IMR-90 (cell line): ENCODE data around the gene VCL. TPM values are rescaled to one million over a fixed set of nuclear protein-coding genes. Genes with fewer than 3 reads are reported as not detected.

Source experiments
- ATAC-seq: fragments of 200-7000 bp; cut with Tn5 transposase; 2 replicates; pipeline ENCODE4 v1.9.1; 2020; ENCODE audit warnings: low read depth, mild to moderate bottlenecking, moderate library complexity
- BruUV-seq: library from RNA; stranded (reverse); fragments of 400-500 nt; replicated peaks from 2 replicates; lab custom pipeline; 2021; lab: Mats Ljungman, UMichigan
- CTCF ChIA-PET: fragments of 300-600 bp; formaldehyde crosslinking; extraction: SDS; loops from one replicate; lab custom pipeline; 2021; ENCODE audit warnings: antibody characterized with exemption; lab: Yijun Ruan, JAX
- POLR2A ChIA-PET: fragments of 300-600 bp; sonication (Branson Sonifier 250); formaldehyde crosslinking; loops from one replicate; lab custom pipeline; 2022; ENCODE audit warnings: antibody characterized with exemption; ENCODE audit not compliant: unreplicated experiment; lab: Charles Lee
- DNase-seq: peaks from one replicate; pipeline ENCODE4 v3.0.0; 2013
- H2AFZ ChIP-seq: replicated peaks from 2 replicates; pipeline ENCODE3; 2013; ENCODE audit warnings: low read length, mild to moderate bottlenecking; ENCODE audit not compliant: poor library complexity
- H2AK5ac ChIP-seq: 2 replicates; pipeline ENCODE4 v1.6.1; 2013; ENCODE audit warnings: low read depth, low read length, inconsistent platforms
- H2AK9ac ChIP-seq: replicated peaks from 2 replicates; pipeline ENCODE3; 2013; ENCODE audit warnings: mild to moderate bottlenecking, low read depth, low read length, moderate library complexity; ENCODE audit not compliant: poor library complexity
- H2BK120ac ChIP-seq: 2 replicates; pipeline ENCODE4 v1.6.1; 2013; ENCODE audit warnings: low read depth, low read length, inconsistent platforms
- H2BK15ac ChIP-seq: 3 replicates; pipeline ENCODE4 v1.6.1; 2013; ENCODE audit warnings: low read depth, low read length, inconsistent platforms
- H2BK20ac ChIP-seq: 2 replicates; pipeline ENCODE4 v1.6.1; 2013; ENCODE audit warnings: low read depth, mild to moderate bottlenecking, inconsistent platforms, low read length, moderate library complexity
- H2BK5ac ChIP-seq: 2 replicates; pipeline ENCODE4 v1.6.1; 2013; ENCODE audit warnings: mild to moderate bottlenecking, low read depth, low read length, inconsistent platforms; ENCODE audit not compliant: poor library complexity, severe bottlenecking
- H3K14ac ChIP-seq: replicated peaks from 2 replicates; pipeline ENCODE4 v1.6.1; 2013; ENCODE audit warnings: low read depth, low read length, inconsistent platforms
- H3K18ac ChIP-seq: 2 replicates; pipeline ENCODE4 v1.6.1; 2013; ENCODE audit warnings: low read depth, low read length, control low read depth
- H3K23ac ChIP-seq: 2 replicates; pipeline ENCODE4 v1.6.1; 2013; ENCODE audit warnings: low read depth, low read length, inconsistent platforms
- H3K27ac ChIP-seq: 2 replicates; pipeline ENCODE4 v1.5.1; 2013; ENCODE audit warnings: mild to moderate bottlenecking, control low read depth, low read length; ENCODE audit not compliant: insufficient read depth
- H3K27me3 ChIP-seq: 2 replicates; pipeline ENCODE4 v1.6.1; 2013; ENCODE audit warnings: low read length; ENCODE audit not compliant: control insufficient read depth, insufficient read depth
- H3K36me3 ChIP-seq: 2 replicates; pipeline ENCODE4 v1.6.1; 2013; ENCODE audit warnings: low read length, mixed read lengths; ENCODE audit not compliant: control insufficient read depth, insufficient read depth
- H3K4ac ChIP-seq: 2 replicates; pipeline ENCODE4 v1.6.1; 2013; ENCODE audit warnings: low read depth, low read length, inconsistent platforms
- H3K4me1 ChIP-seq: 2 replicates; pipeline ENCODE4 v1.6.1; 2013; ENCODE audit warnings: low read length, mixed read lengths; ENCODE audit not compliant: control insufficient read depth, insufficient read depth
- H3K4me2 ChIP-seq: 2 replicates; pipeline ENCODE4 v1.6.1; 2013; ENCODE audit warnings: low read depth, mild to moderate bottlenecking, control low read depth, low read length, moderate library complexity
- H3K4me3 ChIP-seq: 2 replicates; pipeline ENCODE4 v1.5.1; 2013; ENCODE audit warnings: low read depth, mild to moderate bottlenecking, control low read depth, low read length, moderate library complexity; ENCODE audit not compliant: insufficient read depth
- H3K56ac ChIP-seq: 2 replicates; pipeline ENCODE4 v1.6.1; 2013; ENCODE audit warnings: low read length, inconsistent platforms; ENCODE audit not compliant: insufficient read depth; ENCODE audit errors: extremely low read depth
- H3K79me1 ChIP-seq, 2 experiments: 2 replicates each; pipeline ENCODE4 v1.6.1; 2013; ENCODE audit warnings: low read length in 2 of 2, inconsistent platforms in 1 of 2, low read depth in 1 of 2
- H3K9ac ChIP-seq: 2 replicates; pipeline ENCODE4 v1.6.1; 2013; ENCODE audit warnings: low read depth, low read length, control low read depth
- H3K9me1 ChIP-seq: 2 replicates; pipeline ENCODE4 v1.6.1; 2013; ENCODE audit warnings: low read length, inconsistent platforms; ENCODE audit not compliant: insufficient read depth
- H3K9me3 ChIP-seq: 2 replicates; pipeline ENCODE4 v1.6.1; 2013; ENCODE audit warnings: low read length; ENCODE audit not compliant: control insufficient read depth, insufficient read depth
- H4K20me1 ChIP-seq: 2 replicates; pipeline ENCODE4 v1.6.1; 2013; ENCODE audit warnings: low read length, inconsistent platforms; ENCODE audit not compliant: insufficient read depth
- H4K5ac ChIP-seq: 2 replicates; pipeline ENCODE4 v1.6.1; 2013; ENCODE audit warnings: mild to moderate bottlenecking, low read depth, low read length, control low read depth
- H4K8ac ChIP-seq, 2 experiments: 2 replicates each; pipeline ENCODE4 v1.6.1; 2013; ENCODE audit warnings: low read depth in 2 of 2, low read length in 2 of 2, control low read depth in 1 of 2, inconsistent platforms in 1 of 2
- H4K91ac ChIP-seq: 2 replicates; pipeline ENCODE4 v1.6.1; 2013; ENCODE audit warnings: low read depth, low read length, inconsistent platforms; ENCODE audit not compliant: insufficient read depth
- MAFK ChIP-seq: IDR thresholded peaks from 2 replicates; pipeline ENCODE4 v1.6.1; 2012; ENCODE audit warnings: low read depth, low read length, improper control_type of control experiment
- MAZ ChIP-seq: IDR thresholded peaks from 2 replicates; pipeline ENCODE4 v1.6.1; 2012; ENCODE audit warnings: low read depth, mild to moderate bottlenecking, low read length, improper control_type of control experiment, moderate library complexity, borderline replicate concordance
- RAD21 ChIP-seq: IDR thresholded peaks from 2 replicates; pipeline ENCODE4 v1.6.1; 2012; ENCODE audit warnings: low read length, improper control_type of control experiment
- WGBS, 2 experiments: methylation state at CpG; one replicate each; pipeline versions ENCODE4 v1.1.5 to v1.1.7; 2013; ENCODE audit warnings: missing lambda C conversion rate in 2 of 2; ENCODE audit not compliant: insufficient read length in 1 of 2; ENCODE audit errors: extremely low coverage in 2 of 2; 5-methylcytosine and 5-hydroxymethylcytosine counted together
- dilution Hi-C: fragments of 300-500 bp; cut with HindIII; formaldehyde crosslinking; loops from one replicate; pipeline ENCODE4 v1.14.3; 2018; ENCODE audit warnings: low sequenced_read_pairs; ENCODE audit not compliant: unreplicated experiment
- in situ Hi-C: fragments of 300-500 bp; cut with MboI; formaldehyde crosslinking; loops from 3 replicates; pipeline ENCODE4 v1.14.3; 2019; ENCODE audit warnings: low sequenced_read_pairs, inconsistent platforms, mixed read lengths
- intact Hi-C: fragments of 100-400 bp; cut with micrococcal nuclease; formaldehyde crosslinking; loops from 2 replicates; pipeline ENCODE4 v1.10.0; 2022
- polyA plus RNA-seq, 3 experiments: library from polyadenylated mRNA; depleted of rRNA; stranded (reverse); fragments of >200 nt; gene quantifications; 2 replicates each; pipeline ENCODE4 v1.2.3, GENCODE V29; 2012; ENCODE audit warnings: low replicate concordance in 1 of 3
- total RNA-seq: library from RNA; depleted of rRNA; stranded (reverse); fragments of >200 nt; gene quantifications from 2 replicates; pipeline ENCODE4 v1.2.3, GENCODE V29; 2012; rRNA removed
- TF ChIP-seq, protein P1 (sequence below): conservative IDR thresholded peaks from 2 replicates; pipeline ENCODE4 v1.5.1; 2012; ENCODE audit warnings: mild to moderate bottlenecking, low read depth, low read length, improper control_type of control experiment

Gene VCL
- total and polyA plus RNA-seq, 2 of the 4 experiments (the other 2 are of a cell fraction): 227 to 283 TPM

DNA sequence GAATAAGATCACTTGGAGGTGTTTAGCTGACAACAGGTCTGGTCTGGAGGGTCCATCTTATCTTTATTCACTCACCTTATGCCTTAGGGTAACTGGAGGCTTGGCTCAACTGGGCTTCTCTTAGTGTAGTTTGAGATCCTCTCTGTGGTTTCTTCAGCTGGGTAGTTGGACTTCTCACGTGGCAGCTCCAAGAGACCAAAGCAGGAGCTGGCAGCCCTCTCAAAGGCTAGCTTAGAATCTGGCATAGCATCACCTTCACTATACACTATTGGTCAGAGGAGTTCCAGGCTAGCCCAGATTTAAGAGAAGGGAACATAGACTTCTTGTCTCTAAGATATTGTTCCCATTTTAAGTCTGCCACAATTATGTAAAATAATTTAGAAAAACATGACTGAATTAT, 169.5 kb downstream of the VCL start:
- no peak for ATAC-seq
- Histone ChIP-seq H2BK5ac (no peak overlapping the region), H2AK5ac (no peak overlapping the region), H2BK20ac (no peak overlapping the region), H3K18ac (no peak overlapping the region), H2AFZ (no peak overlapping the region), H3K9me1 (peaks cover 5% of the 10 kb centered on the region; the same call in 1 of the 2 replicates), H3K27ac (no peak overlapping the region), H3K23ac (0 out of 2 replicates have a peak overlapping the region, but pooled peaks have one; percentile 63), H4K91ac (no peak overlapping the region), H3K27me3 (no peaks in the 10 kb centered on the region), H3K9me3 (no peaks in the 10 kb centered on the region), H2AK9ac (no peak overlapping the region), H3K9ac (no peak overlapping the region), H3K36me3 (no peaks in the 10 kb centered on the region), H3K4ac (no peak overlapping the region), H3K14ac (peak overlapping the region; percentile 3; the same call in 1 of the 2 replicates), H4K5ac (no peak overlapping the region), H3K4me3 (no peak overlapping the region), H3K4me1 (peaks cover 4% of the 10 kb centered on the region; the same call in 1 of the 2 replicates), H3K56ac (no peak overlapping the region), H4K20me1 (no peaks in the 10 kb centered on the region), H4K8ac (no peak overlapping the region), H3K79me1 (peaks cover 9 to 14% of the 10 kb centered on the region in 2 experiments), H2BK15ac (0 out of 3 replicates have a peak overlapping the region, but pooled peaks have one; percentile 73), H2BK120ac (no peak overlapping the region), H3K4me2 (no peak overlapping the region)
- dilution Hi-C loops (no loop called here), intact Hi-C loops (no loop called here), in situ Hi-C loops (no loop called here)
- TF ChIP-seq MAFK: no peak
- TF ChIP-seq RAD21: no peak
- TF ChIP-seq, protein P1, sequence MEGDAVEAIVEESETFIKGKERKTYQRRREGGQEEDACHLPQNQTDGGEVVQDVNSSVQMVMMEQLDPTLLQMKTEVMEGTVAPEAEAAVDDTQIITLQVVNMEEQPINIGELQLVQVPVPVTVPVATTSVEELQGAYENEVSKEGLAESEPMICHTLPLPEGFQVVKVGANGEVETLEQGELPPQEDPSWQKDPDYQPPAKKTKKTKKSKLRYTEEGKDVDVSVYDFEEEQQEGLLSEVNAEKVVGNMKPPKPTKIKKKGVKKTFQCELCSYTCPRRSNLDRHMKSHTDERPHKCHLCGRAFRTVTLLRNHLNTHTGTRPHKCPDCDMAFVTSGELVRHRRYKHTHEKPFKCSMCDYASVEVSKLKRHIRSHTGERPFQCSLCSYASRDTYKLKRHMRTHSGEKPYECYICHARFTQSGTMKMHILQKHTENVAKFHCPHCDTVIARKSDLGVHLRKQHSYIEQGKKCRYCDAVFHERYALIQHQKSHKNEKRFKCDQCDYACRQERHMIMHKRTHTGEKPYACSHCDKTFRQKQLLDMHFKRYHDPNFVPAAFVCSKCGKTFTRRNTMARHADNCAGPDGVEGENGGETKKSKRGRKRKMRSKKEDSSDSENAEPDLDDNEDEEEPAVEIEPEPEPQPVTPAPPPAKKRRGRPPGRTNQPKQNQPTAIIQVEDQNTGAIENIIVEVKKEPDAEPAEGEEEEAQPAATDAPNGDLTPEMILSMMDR: no peak
- TF ChIP-seq MAZ: no peak
- no peak for DNase-seq
- BruUV-seq: no TSS peak
- ChIA-PET POLR2A (no interaction called here), CTCF (no interaction called here)
- WGBS, 2 experiments: no CpG with 5 or more reads among the region's 1 CpG

Other genes with a start within 250 kb of the VCL start
- 11.5 and 13.9 TPM in 2 replicates for gene CHCHD1, start 216.1 kb upstream of the VCL start, total RNA-seq
- gene CHCHD1, start 216.1 kb upstream of the VCL start, polyA plus RNA-seq (2012; rRNA removed): 21.0 and 24.9 TPM in 2 replicates
- 16.8 and 16.9 TPM in 2 replicates for gene ZSWIM8, start 212.5 kb upstream of the VCL start, total RNA-seq
- 103 and 119 TPM in 2 replicates for gene ZSWIM8, start 212.5 kb upstream of the VCL start, polyA plus RNA-seq (2012; rRNA removed)
- gene NDST2, start 186.5 kb upstream of the VCL start, total RNA-seq: 5.6 TPM in 2 replicates
- gene NDST2, start 186.5 kb upstream of the VCL start, polyA plus RNA-seq (2012; rRNA removed): 14.6 and 16.5 TPM in 2 replicates
- gene CAMK2G, start 123.6 kb upstream of the VCL start, total RNA-seq: 18.9 and 20.4 TPM in 2 replicates
- gene CAMK2G, start 123.6 kb upstream of the VCL start, polyA plus RNA-seq (2012; rRNA removed): 24.0 and 25.4 TPM in 2 replicates
- 115 and 123 TPM in 2 replicates for gene PLAU, start 87.0 kb upstream of the VCL start, total RNA-seq
- gene PLAU, start 87.0 kb upstream of the VCL start, polyA plus RNA-seq (2012; rRNA removed): 230 and 283 TPM in 2 replicates
- gene AP3M1, start 152.7 kb downstream of the VCL start, total RNA-seq: 46.4 and 50.8 TPM in 2 replicates
- gene AP3M1, start 152.7 kb downstream of the VCL start, polyA plus RNA-seq (2012; rRNA removed): 21.6 and 26.6 TPM in 2 replicates
- 40.9 and 50.8 TPM in 2 replicates for gene ADK, start 153.1 kb downstream of the VCL start, total RNA-seq
- 24.0 and 30.6 TPM in 2 replicates for gene ADK, start 153.1 kb downstream of the VCL start, polyA plus RNA-seq (2012; rRNA removed)